Effector memory CD4-positive, alpha-beta T cell (primary cell): ENCODE measurements around the gene PAN2.

Experiments used
- DNase-seq, 3 donors: peaks; one replicate each; pipeline ENCODE4 v3.0.0-alpha.2; 2020
- H3K27ac ChIP-seq: 2 replicates; pipeline ENCODE4 v1.7.0; 2013; ENCODE audit warnings: mild to moderate bottlenecking, low read length, moderate library complexity; ENCODE audit not compliant: insufficient read depth, poor library complexity, severe bottlenecking
- H3K27me3 ChIP-seq: replicated peaks from 2 replicates; pipeline ENCODE4 v1.7.0; 2013; ENCODE audit warnings: mild to moderate bottlenecking, low read length; ENCODE audit not compliant: insufficient read depth, control insufficient read depth, poor library complexity, severe bottlenecking
- H3K36me3 ChIP-seq: 2 replicates; pipeline ENCODE4 v1.7.0; 2013; ENCODE audit warnings: mild to moderate bottlenecking, low read length, moderate library complexity; ENCODE audit not compliant: control insufficient read depth, insufficient read depth
- H3K4me1 ChIP-seq: 2 replicates; pipeline ENCODE4 v1.7.0; 2013; ENCODE audit warnings: low read length, mild to moderate bottlenecking; ENCODE audit not compliant: control insufficient read depth, insufficient read depth, poor library complexity, severe bottlenecking
- H3K4me3 ChIP-seq: 2 replicates; pipeline ENCODE4 v1.7.0; 2013; ENCODE audit warnings: low read length, low read depth, mild to moderate bottlenecking; ENCODE audit not compliant: insufficient read depth, poor library complexity, severe bottlenecking
- H3K9me3 ChIP-seq: 2 replicates; pipeline ENCODE4 v1.7.0; 2013; ENCODE audit warnings: mild to moderate bottlenecking, low read length, moderate library complexity; ENCODE audit not compliant: control insufficient read depth

PAN2 gene

GRCh38 chr12:56311003-56311402 lies 22.8 kb downstream of the PAN2 start:
- no peak for DNase-seq
- H3K4me3 ChIP-seq, result no peak overlapping the region
- H3K27ac ChIP-seq, result no peak overlapping the region
- no peaks in the 10 kb centered on the region for H3K27me3 ChIP-seq
- H3K4me1 ChIP-seq, result peaks cover 9% of the 10 kb centered on the region
- no peaks in the 10 kb centered on the region for H3K9me3 ChIP-seq
- H3K36me3 ChIP-seq, result peaks cover 17% of the 10 kb centered on the region

DNA sequence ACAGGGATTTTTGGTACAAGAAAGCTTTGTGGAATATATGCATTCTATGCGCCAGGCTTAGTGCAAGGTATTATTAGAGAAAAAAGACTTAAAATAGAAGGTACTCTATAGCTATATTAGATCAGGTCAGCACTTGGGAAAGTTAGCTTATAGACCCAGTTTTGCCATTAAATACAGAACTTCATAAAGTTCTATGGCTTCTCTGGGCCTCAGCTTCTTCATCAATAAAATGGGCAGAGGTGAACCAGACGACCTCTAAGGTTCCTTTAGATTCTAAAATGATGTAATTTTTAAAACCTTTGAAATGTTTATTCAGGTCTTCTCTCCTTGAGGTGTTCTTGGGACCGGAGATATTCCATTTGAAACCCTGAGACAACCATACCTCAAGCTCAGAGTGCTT lies 25.1 kb downstream of the PAN2 start:
- Histone ChIP-seq H3K27me3 (no peaks in the 10 kb centered on the region), H3K36me3 (peaks cover 17% of the 10 kb centered on the region), H3K27ac (no peak overlapping the region), H3K4me1 (no peaks in the 10 kb centered on the region), H3K4me3 (no peak overlapping the region), H3K9me3 (no peaks in the 10 kb centered on the region)
- DNase-seq, result no peak

- H3K27me3 ChIP-seq, result no peaks in the 10 kb centered on the region
- peaks cover 2% of the 10 kb centered on the region for H3K4me1 ChIP-seq
- no peaks in the 10 kb centered on the region for H3K9me3 ChIP-seq
- H3K27ac ChIP-seq, result no peak overlapping the region
- no peak overlapping the region for H3K4me3 ChIP-seq
- no peak for DNase-seq
- H3K36me3 ChIP-seq, result peaks cover 17% of the 10 kb centered on the region
These were observed 26.4 kb downstream of the PAN2 start for GRCh38 chr12:56307221-56307965.

GRCh38 chr12:56304872-56305590 lies 28.8 kb downstream of the PAN2 start:
- Histone ChIP-seq H3K4me1 (peaks cover 15% of the 10 kb centered on the region), H3K27ac (no peak overlapping the region), H3K36me3 (peaks cover 7% of the 10 kb centered on the region), H3K27me3 (no peaks in the 10 kb centered on the region), H3K9me3 (no peaks in the 10 kb centered on the region), H3K4me3 (no peak overlapping the region)
- no peak for DNase-seq

- no peak for DNase-seq
- H3K4me1 ChIP-seq, result peaks cover 20% of the 10 kb centered on the region
- H3K9me3 ChIP-seq, result no peaks in the 10 kb centered on the region
- H3K4me3 ChIP-seq, result no peak overlapping the region
- H3K27ac ChIP-seq, result no peak overlapping the region
- H3K36me3 ChIP-seq, result peaks cover 2% of the 10 kb centered on the region
- H3K27me3 ChIP-seq, result no peaks in the 10 kb centered on the region
These were observed 29.5 kb downstream of the PAN2 start for GRCh38 chr12:56304276-56304675.

DNA sequence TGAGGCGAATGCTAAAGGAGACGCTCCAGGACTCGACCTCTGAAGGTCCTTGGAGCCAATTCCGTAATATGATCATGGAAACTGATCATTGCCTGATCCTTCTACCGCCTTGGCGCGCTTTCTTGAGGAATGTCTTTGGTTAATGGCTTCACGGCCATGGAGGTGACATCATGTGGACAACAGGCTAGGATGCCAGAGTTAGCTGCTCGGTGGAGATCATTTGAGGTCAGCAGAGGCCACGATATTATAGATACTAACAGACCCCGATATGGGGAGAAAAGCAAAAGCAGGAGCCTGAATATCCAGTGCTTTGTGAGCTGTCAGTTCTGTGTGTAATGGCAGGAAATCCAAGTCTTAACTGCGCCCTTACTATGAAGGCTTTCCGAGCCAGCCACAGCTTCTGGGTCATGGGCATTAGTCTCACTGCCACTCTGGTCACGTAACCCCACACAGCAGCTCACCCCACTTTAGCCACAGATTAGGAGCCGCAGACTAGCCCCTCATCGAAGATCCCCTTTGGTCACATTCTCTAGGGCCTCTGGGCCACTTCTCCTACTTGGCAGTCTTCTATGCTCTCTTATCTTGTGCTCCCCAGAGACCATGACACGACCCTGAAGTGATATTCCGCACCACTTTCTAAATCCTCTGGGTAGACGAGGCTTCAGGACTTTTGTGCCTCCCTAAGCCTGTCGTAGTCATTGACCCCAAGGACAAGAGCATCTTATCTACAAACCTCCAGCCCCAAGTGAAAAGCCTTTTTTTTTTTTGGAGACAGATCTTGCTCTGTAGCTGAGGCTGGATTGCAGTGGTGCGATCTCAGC lies 32.9 kb downstream of the PAN2 start:
- H3K4me1 ChIP-seq, result peaks cover 32% of the 10 kb centered on the region
- H3K4me3 ChIP-seq, result peak overlapping the region; percentile 44
- peak overlapping the region; percentile 94 for H3K27ac ChIP-seq
- no peaks in the 10 kb centered on the region for H3K27me3 ChIP-seq
- H3K9me3 ChIP-seq, result no peaks in the 10 kb centered on the region
- H3K36me3 ChIP-seq, result no peaks in the 10 kb centered on the region
- DNase-seq, result no peak

- Histone ChIP-seq H3K27ac (peak within 1 kb of the TSS; percentile 94), H3K4me1 (peaks cover 32% of the 10 kb centered on the region), H3K36me3 (no peaks in the 10 kb centered on the region), H3K27me3 (no peaks in the 10 kb centered on the region), H3K9me3 (no peaks in the 10 kb centered on the region), H3K4me3 (peak within 1 kb of the TSS; percentile 79)
- DNase-seq, result peak; percentile 97 to 99 (median 98)
These were observed 33.8 kb downstream of the PAN2 start, which contains the start of gene CS for GRCh38 chr12:56299853-56300643. Gene CS (minus strand): TSS chr12:56300330. CDS start chr12:56300201, 129 bp downstream.

DNA sequence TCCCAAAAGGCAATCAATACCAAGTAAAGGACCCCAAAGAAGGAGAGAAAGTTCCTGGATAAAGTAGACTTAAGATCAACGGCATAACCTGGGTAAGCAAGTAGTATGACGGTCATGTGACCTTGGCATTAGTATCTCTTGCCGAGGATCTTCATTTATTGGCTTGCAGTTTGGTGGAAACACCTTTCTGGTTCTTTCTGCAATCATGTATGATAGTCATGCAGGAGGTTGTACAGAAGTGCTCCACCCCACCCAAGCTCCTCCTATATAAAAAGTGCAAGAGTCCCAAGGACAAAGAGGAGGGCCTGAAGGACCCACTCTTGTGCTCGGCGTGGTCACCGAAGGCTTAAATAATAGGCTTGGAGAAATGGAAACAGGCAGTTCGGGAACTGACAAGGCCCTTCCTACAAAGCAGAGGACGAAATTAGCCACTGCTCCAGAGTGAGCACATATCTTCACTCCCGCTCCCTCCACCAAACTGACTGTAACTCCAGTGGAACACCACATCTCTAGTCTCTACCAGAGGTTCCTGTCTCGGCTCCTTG lies 34.4 kb downstream of the PAN2 start:
- DNase-seq, result no peak
- H3K27me3 ChIP-seq, result no peaks in the 10 kb centered on the region
- peaks cover 32% of the 10 kb centered on the region for H3K4me1 ChIP-seq
- H3K9me3 ChIP-seq, result no peaks in the 10 kb centered on the region
- H3K4me3 ChIP-seq, result peak overlapping the region; percentile 79
- peak overlapping the region; percentile 94 for H3K27ac ChIP-seq
- no peaks in the 10 kb centered on the region for H3K36me3 ChIP-seq

DNA sequence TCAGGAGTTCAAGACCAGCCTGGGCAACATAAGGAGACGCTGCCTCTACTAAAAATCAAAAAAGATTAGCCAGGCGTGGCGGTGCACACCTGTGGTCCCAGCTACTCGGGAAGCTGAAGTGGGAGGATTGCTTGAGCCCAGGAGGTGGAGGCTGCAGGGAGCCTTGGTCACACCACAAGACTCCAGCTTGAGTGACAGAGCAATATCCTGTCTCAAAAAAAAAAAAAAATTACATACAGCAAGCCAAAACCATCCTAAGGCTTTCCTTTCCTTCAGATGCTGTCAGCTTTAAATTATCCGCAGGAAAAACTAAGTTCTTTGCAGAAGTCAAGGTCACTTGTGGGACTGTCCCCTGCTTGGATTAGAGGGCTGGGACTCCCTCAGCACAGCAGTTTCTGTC lies 35.0 kb downstream of the PAN2 start:
- peaks cover 32% of the 10 kb centered on the region for H3K4me1 ChIP-seq
- H3K4me3 ChIP-seq, result peak overlapping the region; percentile 79
- H3K36me3 ChIP-seq, result no peaks in the 10 kb centered on the region
- DNase-seq, result no peak
- H3K27me3 ChIP-seq, result no peaks in the 10 kb centered on the region
- no peaks in the 10 kb centered on the region for H3K9me3 ChIP-seq
- H3K27ac ChIP-seq, result peak overlapping the region; percentile 94
